ENCODE results near the gene SEMA5A.

SEMA5A gene

DNA sequence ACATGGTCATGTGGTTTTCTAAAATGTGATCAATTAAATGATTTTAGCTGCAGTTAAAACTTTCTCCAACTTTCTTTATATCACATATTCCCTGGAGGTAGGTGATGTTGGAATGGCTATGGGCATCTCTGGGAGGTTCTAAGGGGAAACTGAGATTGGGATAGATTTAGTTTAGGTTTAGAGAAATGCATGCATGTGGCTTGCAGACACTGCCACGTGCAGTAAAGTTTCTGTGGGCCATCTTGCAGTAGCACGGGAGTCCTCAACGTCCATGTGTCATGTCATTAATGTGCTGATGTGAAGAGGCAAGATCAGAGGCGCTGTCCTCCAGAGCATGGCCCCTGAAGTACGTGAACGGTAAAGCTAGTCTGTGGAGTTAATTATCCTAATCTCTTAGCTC lies 532.7 kb downstream of the SEMA5A start:
- no peak for DNase-seq (ENCODE audit: low read depth in 2 of 2)

GRCh38 chr5:9009931-9010651 lies 535.8 kb downstream of the SEMA5A start:
- no peak for DNase-seq (ENCODE audit: low read depth in 2 of 2)

- DNase-seq (ENCODE audit: low read depth in 2 of 2), result no peak
These were observed 548.3 kb downstream of the SEMA5A start for GRCh38 chr5:8997542-8998070.

DNA sequence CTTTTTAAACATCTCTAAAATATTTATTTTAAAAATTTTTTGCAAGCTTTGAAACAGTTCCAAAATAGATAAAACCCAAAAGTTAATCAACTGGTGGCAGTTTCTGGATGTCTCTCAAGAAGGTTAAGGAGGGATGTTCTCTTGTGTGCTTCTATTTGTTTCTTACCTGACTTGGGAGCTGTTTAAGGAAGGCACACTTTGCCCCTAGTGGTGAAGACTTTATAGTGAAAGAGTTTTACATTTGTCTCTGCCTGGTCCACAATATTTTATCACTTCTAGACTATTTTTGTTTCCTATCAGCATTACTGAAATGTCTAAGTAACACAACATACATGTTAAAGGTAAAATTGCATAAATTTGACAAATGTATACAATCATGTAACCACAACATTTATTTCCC lies 552.8 kb downstream of the SEMA5A start:
- DNase-seq (ENCODE audit: low read depth in 2 of 2), result no peak
